ENCODE data around the gene CDH1. TPM values are rescaled to one million over a fixed set of nuclear protein-coding genes. Genes with fewer than 3 reads are reported as not detected.

The CDH1 gene
- total and polyA plus RNA-seq, 12 donors, result 0.11 to 1.2 (median 0.40) TPM; not detected in 3

- Histone ChIP-seq H3K27me3 (no peaks in the 10 kb centered on the region), H3K9me3 (replicated peaks in 1 of 3) (no peaks in the 10 kb centered on the region), H3K36me3 (replicated peaks in 1 of 2) (no peaks in the 10 kb centered on the region), H3K4me1 (replicated peaks in 1 of 2) (no peaks in the 10 kb centered on the region), H3K27ac (no peak overlapping the region), H3K4me3 (no peak overlapping the region)
- TF ChIP-seq CTCF (IDR thresholded peaks at IDR 0.05), result no peak
- TF ChIP-seq POLR2A (IDR thresholded peaks at IDR 0.05), result no peak
- WGBS, 4 donors, result 75 to 81% (median 77%) methylated on average over 12 of the region's 12 CpGs
- intact Hi-C loops (cut with DNase I), result no loop called here
- no peak for DNase-seq
These were observed 14.7 kb upstream of the CDH1 start for GRCh38 chr16:68722119-68723024.

DNA sequence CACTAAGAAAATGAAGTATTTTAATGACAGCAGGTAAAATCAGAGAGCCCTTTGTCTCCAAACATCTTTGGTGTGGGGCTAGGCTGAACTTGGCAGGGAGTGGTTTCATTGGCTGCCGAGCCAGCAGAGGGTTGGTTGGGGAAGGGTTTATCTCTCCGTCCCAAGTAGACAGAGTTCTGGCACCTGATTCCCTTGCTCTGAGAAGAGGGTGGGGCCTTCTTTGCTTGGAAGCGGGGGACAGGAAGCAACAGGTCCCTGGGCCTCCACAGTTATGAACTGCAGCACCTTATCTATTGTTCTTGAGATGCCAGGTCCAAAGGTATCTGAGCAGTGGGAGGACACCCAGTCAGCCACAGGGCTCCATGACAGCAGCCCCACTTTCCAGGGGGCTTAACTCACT, 12.3 kb upstream of the CDH1 start:
- WGBS, 4 donors, result 47 to 72% (median 70%) methylated on average over 2 to 3 of the region's 3 CpGs
- Histone ChIP-seq H3K27ac (no peak overlapping the region), H3K27me3 (peaks cover 4% of the 10 kb centered on the region), H3K4me3 (no peak overlapping the region), H3K9me3 (replicated peaks in 1 of 3) (no peaks in the 10 kb centered on the region), H3K36me3 (replicated peaks in 1 of 2) (no peaks in the 10 kb centered on the region), H3K4me1 (replicated peaks in 1 of 2) (no peaks in the 10 kb centered on the region)
- no peak for DNase-seq
- TF ChIP-seq POLR2A (IDR thresholded peaks at IDR 0.05), result no peak
- TF ChIP-seq CTCF (IDR thresholded peaks at IDR 0.05), result no peak
- intact Hi-C loops (cut with DNase I), result no loop called here

DNA sequence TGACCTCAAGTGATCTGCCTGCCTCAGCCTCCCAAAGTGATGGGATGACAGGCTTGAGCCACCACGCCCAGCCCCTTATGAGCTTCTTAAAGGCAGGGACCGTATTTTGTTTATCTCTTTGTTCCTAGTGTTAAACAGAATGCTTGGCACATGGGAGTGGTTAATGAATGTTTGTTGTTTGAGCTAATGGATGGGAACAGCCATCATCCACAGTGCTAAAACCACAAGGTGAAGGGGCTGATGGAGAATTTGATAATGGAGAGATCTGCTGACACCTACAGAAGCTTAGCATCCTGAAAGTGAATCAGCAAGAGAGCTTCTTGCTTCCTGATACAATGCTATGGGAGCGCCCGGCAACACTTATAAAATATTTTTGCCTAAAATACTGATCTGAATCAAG, 8.6 kb upstream of the CDH1 start:
- Histone ChIP-seq H3K4me1 (replicated peaks in 1 of 2) (no peaks in the 10 kb centered on the region), H3K4me3 (no peak overlapping the region), H3K27ac (no peak overlapping the region), H3K36me3 (replicated peaks in 1 of 2) (no peaks in the 10 kb centered on the region), H3K9me3 (replicated peaks in 1 of 3) (no peaks in the 10 kb centered on the region), H3K27me3 (peaks cover 4% of the 10 kb centered on the region)
- TF ChIP-seq POLR2A (IDR thresholded peaks at IDR 0.05), result no peak
- WGBS, 4 donors, result 82 to 89% (median 86%) methylated on average over 3 to 4 of the region's 4 CpGs
- intact Hi-C loops (cut with DNase I), result no loop called here
- no peak for DNase-seq

DNA sequence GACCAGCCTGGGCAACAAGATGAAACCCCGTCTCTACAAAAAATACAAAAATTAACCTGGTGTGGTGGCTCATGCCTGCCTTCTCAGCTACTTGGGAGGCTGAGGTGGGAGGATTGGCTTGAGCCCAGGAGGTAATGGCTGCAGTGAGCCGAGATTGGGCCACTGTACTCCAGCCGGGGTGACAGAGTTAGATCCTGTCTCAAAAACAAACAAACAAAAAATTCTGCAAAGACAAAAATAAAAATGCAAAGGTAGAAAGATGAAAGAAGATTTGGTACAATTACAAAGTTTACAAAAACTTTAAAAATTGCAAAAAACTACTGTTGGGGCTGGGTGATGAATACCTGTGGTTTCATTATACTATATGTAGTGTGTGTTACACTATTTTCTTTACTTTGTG, 5.5 kb upstream of the CDH1 start:
- 54 to 95% (median 60%) methylated on average over 2 to 3 of the region's 3 CpGs for WGBS, 4 donors
- no peak overlapping the region for H3K27ac ChIP-seq
- no peak for DNase-seq

More for the DNA sequence above, 5.5 kb upstream of the CDH1 start:
- Histone ChIP-seq H3K9me3 (replicated peaks in 1 of 3) (no peaks in the 10 kb centered on the region), H3K4me3 (no peak overlapping the region), H3K27me3 (peaks cover 13% of the 10 kb centered on the region), H3K36me3 (replicated peaks in 1 of 2) (no peaks in the 10 kb centered on the region), H3K4me1 (replicated peaks in 1 of 2) (no peaks in the 10 kb centered on the region)
- TF ChIP-seq POLR2A (IDR thresholded peaks at IDR 0.05) (no peak), CTCF (IDR thresholded peaks at IDR 0.05) (no peak)
- intact Hi-C loops (cut with DNase I), result no loop called here

Measured in adrenal gland (tissue), 12 donors.